Nephron progenitor cell (in vitro differentiated cells): ENCODE measurements around the gene ATP6V0C.
A peak's percentile ranks its signal among the peaks of the same experiment; 100 is the strongest.

ENCODE experiments used
- DNase-seq: peaks from one replicate; pipeline ENCODE4 v3.0.0; 2021
- H3K27ac Mint-ChIP-seq: 2 replicates; pipeline ENCODE4 v1.8.0; 2021; ENCODE audit warnings: mild to moderate bottlenecking, moderate library complexity, mixed read lengths
- H3K27me3 Mint-ChIP-seq: 2 replicates; pipeline ENCODE4 v1.8.0; 2021; ENCODE audit warnings: mild to moderate bottlenecking, low read depth, mixed read lengths; ENCODE audit not compliant: poor library complexity
- H3K36me3 Mint-ChIP-seq: 2 replicates; pipeline ENCODE4 v1.8.0; 2021; ENCODE audit warnings: low read depth, mixed read lengths
- H3K4me1 Mint-ChIP-seq: 2 replicates; pipeline ENCODE4 v1.8.0; 2021; ENCODE audit warnings: mixed read lengths
- H3K4me3 Mint-ChIP-seq: 2 replicates; pipeline ENCODE4 v1.8.0; 2021; ENCODE audit warnings: mild to moderate bottlenecking, moderate library complexity, mixed read lengths
- H3K9me3 Mint-ChIP-seq: 2 replicates; pipeline ENCODE4 v1.8.0; 2021; ENCODE audit warnings: mild to moderate bottlenecking, moderate library complexity, mixed read lengths
- TF ChIP-seq, protein P1 (sequence below): fragments of 200-600 bp; sonication (generic); IDR thresholded peaks from 2 replicates; pipeline ENCODE4 v1.5.0; 2021; ENCODE audit warnings: antibody characterized with exemption

Gene ATP6V0C

DNA sequence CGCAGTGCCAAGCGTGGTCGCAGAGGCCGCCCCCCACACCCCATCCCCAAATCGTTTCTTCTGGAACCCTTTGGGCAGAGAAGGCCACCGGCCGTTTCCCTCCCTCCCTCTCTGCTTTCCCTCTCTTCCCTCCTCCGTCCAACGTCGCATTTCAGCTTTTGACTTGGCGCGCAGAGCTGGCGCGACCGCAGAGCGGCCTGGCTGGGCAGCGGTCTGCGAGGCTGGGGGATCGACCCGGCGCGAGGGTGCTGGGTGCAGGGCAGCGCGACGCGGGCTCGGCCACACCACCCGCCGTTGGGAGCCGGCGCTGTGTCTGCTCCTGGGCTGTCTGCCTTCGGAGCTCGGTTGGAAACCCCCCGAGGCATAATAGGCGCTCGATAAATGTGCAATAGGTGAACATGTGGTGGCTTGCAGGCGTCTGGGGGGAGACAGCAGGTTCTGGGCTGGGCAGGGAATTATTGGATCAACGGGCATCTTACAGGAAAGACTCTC lies 45.5 kb upstream of the ATP6V0C start:
- TF ChIP-seq, protein P1, sequence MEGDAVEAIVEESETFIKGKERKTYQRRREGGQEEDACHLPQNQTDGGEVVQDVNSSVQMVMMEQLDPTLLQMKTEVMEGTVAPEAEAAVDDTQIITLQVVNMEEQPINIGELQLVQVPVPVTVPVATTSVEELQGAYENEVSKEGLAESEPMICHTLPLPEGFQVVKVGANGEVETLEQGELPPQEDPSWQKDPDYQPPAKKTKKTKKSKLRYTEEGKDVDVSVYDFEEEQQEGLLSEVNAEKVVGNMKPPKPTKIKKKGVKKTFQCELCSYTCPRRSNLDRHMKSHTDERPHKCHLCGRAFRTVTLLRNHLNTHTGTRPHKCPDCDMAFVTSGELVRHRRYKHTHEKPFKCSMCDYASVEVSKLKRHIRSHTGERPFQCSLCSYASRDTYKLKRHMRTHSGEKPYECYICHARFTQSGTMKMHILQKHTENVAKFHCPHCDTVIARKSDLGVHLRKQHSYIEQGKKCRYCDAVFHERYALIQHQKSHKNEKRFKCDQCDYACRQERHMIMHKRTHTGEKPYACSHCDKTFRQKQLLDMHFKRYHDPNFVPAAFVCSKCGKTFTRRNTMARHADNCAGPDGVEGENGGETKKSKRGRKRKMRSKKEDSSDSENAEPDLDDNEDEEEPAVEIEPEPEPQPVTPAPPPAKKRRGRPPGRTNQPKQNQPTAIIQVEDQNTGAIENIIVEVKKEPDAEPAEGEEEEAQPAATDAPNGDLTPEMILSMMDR: no peak
- peaks cover 5% of the 10 kb centered on the region for H3K36me3 Mint-ChIP-seq
- no peaks in the 10 kb centered on the region for H3K9me3 Mint-ChIP-seq
- H3K4me1 Mint-ChIP-seq: peaks cover 30% of the 10 kb centered on the region
- no peak overlapping the region for H3K27ac Mint-ChIP-seq
- H3K4me3 Mint-ChIP-seq: peak overlapping the region; percentile 73
- H3K27me3 Mint-ChIP-seq: no peaks in the 10 kb centered on the region
- peak; percentile 55 for DNase-seq

DNA sequence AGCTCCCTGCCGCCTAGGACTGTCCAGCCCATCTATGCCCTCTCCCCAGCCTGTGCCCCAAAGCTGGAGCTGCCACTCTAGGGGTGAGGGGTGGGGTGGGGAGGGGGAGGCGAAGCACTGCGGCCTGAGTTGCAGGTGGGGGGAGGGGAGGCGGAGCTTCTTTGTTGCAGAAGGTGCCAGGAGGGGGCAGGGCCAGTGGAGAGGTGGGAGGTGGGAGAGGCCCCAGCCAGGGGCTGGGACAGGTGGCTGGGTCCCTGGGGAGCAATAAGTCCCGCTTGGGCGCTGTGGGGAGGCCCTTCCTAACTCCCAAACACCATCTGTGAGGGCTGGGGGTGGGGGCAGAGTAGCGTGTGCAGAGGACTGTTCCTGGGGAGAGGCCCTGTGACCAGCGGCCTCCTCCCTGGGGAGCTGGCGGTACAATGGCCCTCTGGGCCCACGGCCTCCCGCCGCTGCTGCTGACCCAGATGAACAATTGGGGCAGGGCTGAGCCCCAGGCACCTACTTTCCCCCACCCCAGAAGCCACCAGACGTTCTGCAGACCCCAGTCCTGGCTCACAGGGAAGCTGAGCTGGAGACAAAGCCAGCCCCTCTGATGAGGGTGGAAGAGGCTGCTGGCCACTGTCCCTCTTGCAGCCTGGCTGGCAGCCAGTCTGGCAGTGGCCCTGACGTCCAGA lies 44.9 kb upstream of the ATP6V0C start:
- Mint-ChIP-seq H3K27me3 (no peaks in the 10 kb centered on the region), H3K27ac (no peak overlapping the region), H3K4me1 (peaks cover 32% of the 10 kb centered on the region), H3K36me3 (no peaks in the 10 kb centered on the region), H3K4me3 (peak overlapping the region; percentile 73), H3K9me3 (no peaks in the 10 kb centered on the region)
- DNase-seq: peak; percentile 49
- TF ChIP-seq, protein P1: no peak

DNA sequence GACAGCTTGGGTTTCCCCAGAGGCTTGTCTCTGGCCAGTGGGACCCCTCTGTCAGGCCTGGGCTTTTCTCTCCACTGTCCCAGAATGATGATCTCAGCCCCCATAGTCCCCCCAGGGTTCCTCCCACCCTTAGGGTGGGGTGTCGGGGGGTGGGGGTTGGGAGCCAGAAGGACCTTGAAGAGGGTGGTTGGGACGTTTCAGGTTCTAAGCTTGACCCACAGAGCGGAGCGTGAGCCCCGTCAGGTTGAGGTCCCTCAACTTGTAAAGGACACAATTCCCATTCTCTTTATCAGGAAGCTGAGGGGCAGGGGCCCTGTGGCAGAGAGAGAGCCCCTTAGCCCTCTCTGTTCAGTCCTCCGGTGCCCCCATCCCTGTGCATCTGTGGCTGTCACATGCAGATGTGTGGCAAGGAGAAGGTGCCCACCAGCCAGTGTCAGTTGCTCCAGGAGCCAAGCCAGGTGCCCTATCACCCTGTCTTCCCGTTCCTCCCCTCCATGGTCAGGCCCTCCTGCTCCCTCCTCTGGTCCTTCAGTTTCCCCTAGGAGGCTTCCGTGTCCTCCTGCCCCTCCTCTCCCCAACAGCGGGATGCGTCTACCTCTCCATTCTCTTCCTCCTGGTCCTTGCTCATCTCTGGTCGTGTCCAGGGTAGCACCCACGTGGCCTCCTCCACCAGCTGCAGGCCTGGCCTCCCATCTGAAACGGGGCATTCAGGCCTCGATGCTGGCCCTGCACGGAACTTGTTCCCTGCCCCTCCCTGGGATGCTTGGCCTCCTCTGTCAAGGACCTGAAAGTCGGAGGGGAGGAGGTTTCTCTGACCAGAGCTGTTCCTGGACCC lies 44.1 kb upstream of the ATP6V0C start:
- no peak for DNase-seq
- Mint-ChIP-seq H3K9me3 (no peaks in the 10 kb centered on the region), H3K27me3 (no peaks in the 10 kb centered on the region), H3K27ac (peak overlapping the region; percentile 58), H3K4me3 (peak overlapping the region; percentile 66), H3K36me3 (no peaks in the 10 kb centered on the region), H3K4me1 (peaks cover 32% of the 10 kb centered on the region)
- TF ChIP-seq, protein P1: no peak

DNA sequence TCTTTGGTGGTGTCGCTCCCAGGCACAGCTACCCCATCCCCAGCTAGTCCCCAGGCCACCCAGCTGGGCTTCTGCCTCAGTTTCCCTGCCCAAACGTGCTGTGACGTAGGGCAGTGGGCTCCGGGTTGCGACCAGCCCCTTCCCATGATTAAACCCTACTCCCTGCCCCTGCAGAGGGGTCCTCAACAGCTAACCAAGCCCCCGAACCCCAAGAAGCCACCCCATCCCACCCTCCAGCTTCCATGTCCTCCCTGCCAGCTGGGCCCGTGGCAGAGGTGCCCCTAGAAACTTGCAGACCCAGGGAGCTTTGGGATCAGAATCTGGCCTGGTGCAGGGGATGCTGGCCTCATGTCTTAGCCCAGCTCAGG lies 43.5 kb upstream of the ATP6V0C start:
- Mint-ChIP-seq H3K27ac (no peak overlapping the region), H3K4me3 (peak overlapping the region; percentile 40), H3K36me3 (no peaks in the 10 kb centered on the region), H3K4me1 (peaks cover 32% of the 10 kb centered on the region), H3K9me3 (no peaks in the 10 kb centered on the region), H3K27me3 (no peaks in the 10 kb centered on the region)
- TF ChIP-seq, protein P1: no peak
- DNase-seq: no peak

DNA sequence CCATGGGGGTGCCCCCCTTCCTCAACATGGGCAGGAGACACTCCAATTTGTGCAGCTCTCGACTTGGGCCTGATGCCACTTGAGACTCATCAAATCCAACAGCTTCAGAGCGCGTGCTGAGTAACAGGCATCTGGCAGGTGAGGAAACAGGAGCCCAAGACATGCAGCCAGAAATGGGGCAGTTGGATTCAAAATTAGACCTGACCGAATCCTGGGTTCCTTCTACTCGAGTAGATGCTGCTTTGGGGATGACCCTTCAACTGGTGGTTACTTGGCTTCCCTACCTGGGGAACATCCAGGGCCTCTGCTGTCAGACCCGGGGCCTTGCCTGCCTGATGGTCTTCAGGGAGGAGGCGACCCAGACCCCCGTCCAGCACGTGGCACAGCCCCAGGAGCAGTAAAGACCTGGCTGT lies 43.1 kb upstream of the ATP6V0C start:
- Mint-ChIP-seq H3K27ac (no peak overlapping the region), H3K4me1 (peaks cover 32% of the 10 kb centered on the region), H3K9me3 (no peaks in the 10 kb centered on the region), H3K4me3 (peak overlapping the region; percentile 40), H3K36me3 (no peaks in the 10 kb centered on the region), H3K27me3 (no peaks in the 10 kb centered on the region)
- TF ChIP-seq, protein P1: no peak
- no peak for DNase-seq
